ENCODE measurements around the gene SMIM45.

SMIM45 gene

GRCh38 chr22:42007922-42008321 is 56.0 kb downstream of the SMIM45 start:
- DNase-seq (ENCODE audit: low read depth) = no peak
